Fibroblast of lung (primary cell): ENCODE results near the gene ID2.

Experiments used
- EZH2 ChIP-seq: IDR thresholded peaks from 2 replicates; pipeline ENCODE4 v1.5.1; 2012; ENCODE audit warnings: low read length, control low read depth, mild to moderate bottlenecking; ENCODE audit errors: missing control alignments
- TF ChIP-seq, protein P1 (sequence below), 2 donors: IDR thresholded peaks in 1 of 2; conservative IDR thresholded peaks in 1 of 2; 1 replicate in 1 of 2; 2 replicates in 1 of 2; pipeline ENCODE4 v1.5.1; 2011 to 2012; ENCODE audit warnings: low read length in 2 of 2, control low read depth in 1 of 2, inconsistent platforms in 1 of 2, low read depth in 1 of 2, mild to moderate bottlenecking in 1 of 2

DNA sequence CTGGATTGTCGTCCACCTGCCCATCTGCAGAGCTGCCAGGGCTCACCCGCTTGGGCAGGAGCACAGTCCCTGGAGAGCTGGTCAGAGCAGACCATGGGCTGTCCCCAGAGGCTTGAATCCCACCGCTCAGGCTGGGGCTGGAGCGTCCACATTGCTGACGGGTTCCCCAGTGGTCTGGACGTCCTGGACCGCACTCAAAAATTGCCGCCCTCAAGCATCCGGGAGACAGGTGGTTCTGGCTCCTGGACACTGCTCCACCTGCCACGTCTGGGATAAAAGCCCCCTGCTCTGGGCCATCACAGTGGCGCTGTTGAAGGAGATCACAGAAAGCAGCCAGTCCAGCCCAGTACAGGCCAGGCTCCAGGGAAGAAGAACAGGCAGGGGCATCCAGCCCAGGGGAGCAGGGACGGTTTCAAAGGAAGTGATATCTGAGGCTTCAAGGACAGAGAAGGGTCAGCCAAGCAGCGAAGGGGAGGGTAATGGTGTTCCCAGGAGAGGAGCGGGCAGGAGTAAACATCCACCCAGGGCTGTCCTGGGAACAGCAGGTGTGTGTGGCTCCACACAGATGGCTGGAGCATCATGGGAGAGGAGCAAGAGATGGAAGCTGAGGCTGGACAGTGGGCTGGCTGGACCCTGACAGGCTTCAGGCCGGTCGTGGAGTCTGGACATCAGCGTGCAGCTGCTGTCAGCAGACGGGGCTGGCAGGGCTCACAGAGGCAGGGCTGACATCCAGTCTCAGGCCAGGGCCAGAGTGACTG, 21.9 kb upstream of the ID2 start:
- TF ChIP-seq, protein P1, sequence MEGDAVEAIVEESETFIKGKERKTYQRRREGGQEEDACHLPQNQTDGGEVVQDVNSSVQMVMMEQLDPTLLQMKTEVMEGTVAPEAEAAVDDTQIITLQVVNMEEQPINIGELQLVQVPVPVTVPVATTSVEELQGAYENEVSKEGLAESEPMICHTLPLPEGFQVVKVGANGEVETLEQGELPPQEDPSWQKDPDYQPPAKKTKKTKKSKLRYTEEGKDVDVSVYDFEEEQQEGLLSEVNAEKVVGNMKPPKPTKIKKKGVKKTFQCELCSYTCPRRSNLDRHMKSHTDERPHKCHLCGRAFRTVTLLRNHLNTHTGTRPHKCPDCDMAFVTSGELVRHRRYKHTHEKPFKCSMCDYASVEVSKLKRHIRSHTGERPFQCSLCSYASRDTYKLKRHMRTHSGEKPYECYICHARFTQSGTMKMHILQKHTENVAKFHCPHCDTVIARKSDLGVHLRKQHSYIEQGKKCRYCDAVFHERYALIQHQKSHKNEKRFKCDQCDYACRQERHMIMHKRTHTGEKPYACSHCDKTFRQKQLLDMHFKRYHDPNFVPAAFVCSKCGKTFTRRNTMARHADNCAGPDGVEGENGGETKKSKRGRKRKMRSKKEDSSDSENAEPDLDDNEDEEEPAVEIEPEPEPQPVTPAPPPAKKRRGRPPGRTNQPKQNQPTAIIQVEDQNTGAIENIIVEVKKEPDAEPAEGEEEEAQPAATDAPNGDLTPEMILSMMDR (conservative IDR thresholded peaks at IDR 0.05 in 1 of 2, IDR thresholded peaks at IDR 0.05 in 1 of 2; ENCODE audit: low read depth in 1 of 2, low read length in 2 of 2) = no peak
- no peak for TF ChIP-seq EZH2
